ENCODE data around the gene RAP1GDS1.
"Not testable (repeated sequence)": the region's sequence is repeated elsewhere in the genome, so short reads cannot be mapped to it uniquely, and the experiment has no call there.

RAP1GDS1 gene

GRCh38 chr4:98476891-98477290 is 215.7 kb downstream of the RAP1GDS1 start:
- in situ Hi-C loops (cut with HindIII; ENCODE audit: low sequenced_read_pairs), result no loop called here

GRCh38 chr4:98479590-98479989 is 218.4 kb downstream of the RAP1GDS1 start:
- in situ Hi-C loops (cut with HindIII; ENCODE audit: low sequenced_read_pairs), result not testable (repeated sequence)

GRCh38 chr4:98480535-98480934 is 219.4 kb downstream of the RAP1GDS1 start:
- in situ Hi-C loops (cut with HindIII; ENCODE audit: low sequenced_read_pairs), result no loop called here

DNA sequence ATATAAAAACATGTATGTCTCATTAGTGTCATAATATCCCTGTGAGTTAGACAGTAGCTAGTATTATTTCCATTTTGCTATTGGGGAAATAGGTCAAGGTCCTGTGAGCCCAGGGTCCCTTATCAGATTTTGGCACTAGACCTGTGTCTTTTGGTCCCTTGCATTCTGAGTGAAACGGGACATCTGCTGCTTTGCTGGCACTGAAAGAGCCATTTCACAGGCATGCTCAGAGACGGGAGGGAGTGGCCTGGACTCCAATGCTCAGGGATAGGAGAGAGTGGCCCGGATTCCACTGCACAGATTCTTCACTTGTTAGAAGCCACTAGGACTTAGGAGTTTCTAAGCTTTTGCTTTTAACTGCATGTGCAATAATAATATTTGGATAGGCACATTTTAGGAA is 220.0 kb downstream of the RAP1GDS1 start:
- in situ Hi-C loops (cut with HindIII; ENCODE audit: low sequenced_read_pairs), result no loop called here

GRCh38 chr4:98482503-98482846 is 221.3 kb downstream of the RAP1GDS1 start:
- in situ Hi-C loops (cut with HindIII; ENCODE audit: low sequenced_read_pairs), result no loop called here

GRCh38 chr4:98482847-98483806 is 221.9 kb downstream of the RAP1GDS1 start:
- in situ Hi-C loops (cut with HindIII; ENCODE audit: low sequenced_read_pairs), result no loop called here

- in situ Hi-C loops (cut with HindIII; ENCODE audit: low sequenced_read_pairs), result no loop called here
These were observed 222.8 kb downstream of the RAP1GDS1 start for GRCh38 chr4:98484031-98484430.

DNA sequence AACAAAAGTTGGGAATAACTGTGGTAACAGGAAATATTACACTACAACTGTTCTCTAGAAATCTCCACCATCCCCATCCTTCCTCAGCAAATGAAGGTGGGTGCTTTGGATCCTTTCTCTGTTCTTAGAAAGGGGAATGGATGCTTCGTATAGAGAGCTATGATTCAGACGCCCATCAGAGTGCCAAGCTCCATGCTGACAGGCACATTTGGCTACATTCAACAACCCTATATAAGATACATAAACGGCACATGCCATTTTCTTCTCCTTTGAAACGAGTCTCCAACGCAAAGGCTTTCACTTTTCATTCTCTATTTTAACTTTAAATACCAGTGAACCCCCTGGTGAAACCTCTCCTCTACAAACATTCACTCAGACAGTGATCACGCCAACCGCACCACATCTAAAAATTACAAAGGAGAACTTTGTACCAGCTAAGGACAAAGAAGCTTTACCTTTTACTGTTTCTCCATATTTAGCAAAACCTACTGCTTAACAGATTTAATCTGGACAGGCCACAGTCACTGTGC is 224.7 kb downstream of the RAP1GDS1 start:
- in situ Hi-C loops (cut with HindIII; ENCODE audit: low sequenced_read_pairs), result no loop called here

GRCh38 chr4:98490251-98490650 is 229.1 kb downstream of the RAP1GDS1 start:
- in situ Hi-C loops (cut with HindIII; ENCODE audit: low sequenced_read_pairs), result no loop called here

GRCh38 chr4:98491899-98492559 is 230.8 kb downstream of the RAP1GDS1 start:
- in situ Hi-C loops (cut with HindIII; ENCODE audit: low sequenced_read_pairs), result no loop called here

GRCh38 chr4:98493296-98493695 is 232.1 kb downstream of the RAP1GDS1 start:
- in situ Hi-C loops (cut with HindIII; ENCODE audit: low sequenced_read_pairs), result no loop called here
